GM18861 (cell line): ENCODE results near the gene DCC.

ENCODE experiments used
- ATAC-seq: cut with Tn5 transposase; IDR thresholded peaks from one replicate; pipeline ENCODE4 v1.9.1; 2021; ENCODE audit not compliant: unreplicated experiment

DCC gene

GRCh38 chr18:52339891-52340371 is at the start of gene DCC:
TSS of gene DCC (plus strand) at chr18:52340197. CDS start at chr18:52340788, 591 bp downstream.
- no peak for ATAC-seq

- ATAC-seq, result no peak
Measured at GRCh38 chr18:52310651-52311050, 29.3 kb upstream of the DCC start.

- ATAC-seq, result no peak
Measured at GRCh38 chr18:52311331-52311730, 28.7 kb upstream of the DCC start.

- no peak for ATAC-seq
Measured at GRCh38 chr18:52312346-52312745, 27.7 kb upstream of the DCC start.

- no peak for ATAC-seq
Measured at GRCh38 chr18:52313213-52313612, 26.8 kb upstream of the DCC start.

- ATAC-seq, result no peak
Measured at GRCh38 chr18:52319424-52319983, 20.5 kb upstream of the DCC start.

- ATAC-seq, result no peak
Measured at GRCh38 chr18:52322307-52322706, 17.7 kb upstream of the DCC start.

GRCh38 chr18:52323802-52324201 is 16.2 kb upstream of the DCC start:
- ATAC-seq, result no peak

GRCh38 chr18:52325997-52326396 is 14.0 kb upstream of the DCC start:
- ATAC-seq, result no peak

- ATAC-seq, result no peak
Measured at GRCh38 chr18:52333860-52334259, 6.1 kb upstream of the DCC start.

- no peak for ATAC-seq
Measured at GRCh38 chr18:52334307-52334706, 5.7 kb upstream of the DCC start.

GRCh38 chr18:52334896-52335295 is 5.1 kb upstream of the DCC start:
- ATAC-seq, result no peak

GRCh38 chr18:52337276-52337675 is 2.7 kb upstream of the DCC start:
- ATAC-seq, result no peak

- no peak for ATAC-seq
Measured at GRCh38 chr18:52340406-52341102, 557 bp downstream of the DCC start.

GRCh38 chr18:52341103-52341432 is 1.1 kb downstream of the DCC start:
- ATAC-seq, result no peak

- no peak for ATAC-seq
Measured at GRCh38 chr18:52341608-52342381, 1.8 kb downstream of the DCC start.

GRCh38 chr18:52342456-52342855 is 2.5 kb downstream of the DCC start:
- no peak for ATAC-seq

GRCh38 chr18:52343138-52343537 is 3.1 kb downstream of the DCC start:
- no peak for ATAC-seq

- no peak for ATAC-seq
Measured at GRCh38 chr18:52343731-52344340, 3.8 kb downstream of the DCC start.

- ATAC-seq, result no peak
Measured at GRCh38 chr18:52344881-52345280, 4.9 kb downstream of the DCC start.

GRCh38 chr18:52345428-52345827 is 5.4 kb downstream of the DCC start:
- ATAC-seq, result no peak

- no peak for ATAC-seq
Measured at GRCh38 chr18:52348209-52348608, 8.2 kb downstream of the DCC start.
